Retinal pigment epithelial cell (primary cell): Measurements from ENCODE around the gene MPZL1.

Experiments used
- DNase-seq: peaks from one replicate; pipeline ENCODE4 v3.0.0-alpha.2; 2010; ENCODE audit warnings: low read depth
- H3K4me3 ChIP-seq: 2 replicates; pipeline ENCODE4 v1.5.1; 2011; ENCODE audit warnings: mild to moderate bottlenecking, low read length, control low read depth, moderate library complexity
- CTCF ChIP-seq: conservative IDR thresholded peaks from 2 replicates; pipeline ENCODE4 v1.5.1; 2011; ENCODE audit warnings: low read depth, low read length, control low read depth, inconsistent platforms

The MPZL1 gene

GRCh38 chr1:167762061-167762746 is 40.4 kb downstream of the MPZL1 start:
- DNase-seq, result no peak
- no peak for TF ChIP-seq CTCF
- H3K4me3 ChIP-seq, result no peak overlapping the region

GRCh38 chr1:167763525-167764220 is 41.9 kb downstream of the MPZL1 start:
- H3K4me3 ChIP-seq, result no peak overlapping the region
- no peak for DNase-seq
- no peak for TF ChIP-seq CTCF

- no peak for TF ChIP-seq CTCF
- DNase-seq, result no peak
- no peak overlapping the region for H3K4me3 ChIP-seq
Observed at GRCh38 chr1:167764458-167765330, 42.9 kb downstream of the MPZL1 start.

- no peak overlapping the region for H3K4me3 ChIP-seq
- no peak for TF ChIP-seq CTCF
- DNase-seq, result no peak
Observed at GRCh38 chr1:167765496-167765895, 43.7 kb downstream of the MPZL1 start.

GRCh38 chr1:167766538-167766937 is 44.8 kb downstream of the MPZL1 start:
- no peak overlapping the region for H3K4me3 ChIP-seq
- TF ChIP-seq CTCF, result no peak
- no peak for DNase-seq

GRCh38 chr1:167767761-167768160 is 46.0 kb downstream of the MPZL1 start:
- H3K4me3 ChIP-seq, result no peak overlapping the region
- no peak for DNase-seq
- TF ChIP-seq CTCF, result no peak
